ENCODE data around the gene C6orf136. TPM values are rescaled to one million over a fixed set of nuclear protein-coding genes. Genes with fewer than 3 reads are reported as not detected.
A peak's percentile ranks its signal among the peaks of the same experiment; 100 is the strongest.
"Not testable (repeated sequence)": the region's sequence is repeated elsewhere in the genome, so short reads cannot be mapped to it uniquely, and the experiment has no call there.

Gene C6orf136, protein sequence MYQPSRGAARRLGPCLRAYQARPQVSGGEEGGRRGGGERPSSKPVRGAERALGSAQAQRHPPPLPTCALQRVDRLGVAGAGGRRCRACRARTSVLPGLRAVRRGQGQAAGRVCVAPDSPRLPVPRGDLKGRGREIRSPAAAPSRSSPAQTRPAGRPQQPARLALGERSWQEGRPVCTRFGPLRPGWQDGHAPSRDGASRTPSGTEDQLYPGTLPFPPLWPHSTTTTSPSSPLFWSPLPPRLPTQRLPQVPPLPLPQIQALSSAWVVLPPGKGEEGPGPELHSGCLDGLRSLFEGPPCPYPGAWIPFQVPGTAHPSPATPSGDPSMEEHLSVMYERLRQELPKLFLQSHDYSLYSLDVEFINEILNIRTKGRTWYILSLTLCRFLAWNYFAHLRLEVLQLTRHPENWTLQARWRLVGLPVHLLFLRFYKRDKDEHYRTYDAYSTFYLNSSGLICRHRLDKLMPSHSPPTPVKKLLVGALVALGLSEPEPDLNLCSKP
- total RNA-seq: 10 to 100 TPM; 39.4 to 51.4 (median 50.9) TPM
- 13.6 TPM for total RNA-seq (2013)

DNA sequence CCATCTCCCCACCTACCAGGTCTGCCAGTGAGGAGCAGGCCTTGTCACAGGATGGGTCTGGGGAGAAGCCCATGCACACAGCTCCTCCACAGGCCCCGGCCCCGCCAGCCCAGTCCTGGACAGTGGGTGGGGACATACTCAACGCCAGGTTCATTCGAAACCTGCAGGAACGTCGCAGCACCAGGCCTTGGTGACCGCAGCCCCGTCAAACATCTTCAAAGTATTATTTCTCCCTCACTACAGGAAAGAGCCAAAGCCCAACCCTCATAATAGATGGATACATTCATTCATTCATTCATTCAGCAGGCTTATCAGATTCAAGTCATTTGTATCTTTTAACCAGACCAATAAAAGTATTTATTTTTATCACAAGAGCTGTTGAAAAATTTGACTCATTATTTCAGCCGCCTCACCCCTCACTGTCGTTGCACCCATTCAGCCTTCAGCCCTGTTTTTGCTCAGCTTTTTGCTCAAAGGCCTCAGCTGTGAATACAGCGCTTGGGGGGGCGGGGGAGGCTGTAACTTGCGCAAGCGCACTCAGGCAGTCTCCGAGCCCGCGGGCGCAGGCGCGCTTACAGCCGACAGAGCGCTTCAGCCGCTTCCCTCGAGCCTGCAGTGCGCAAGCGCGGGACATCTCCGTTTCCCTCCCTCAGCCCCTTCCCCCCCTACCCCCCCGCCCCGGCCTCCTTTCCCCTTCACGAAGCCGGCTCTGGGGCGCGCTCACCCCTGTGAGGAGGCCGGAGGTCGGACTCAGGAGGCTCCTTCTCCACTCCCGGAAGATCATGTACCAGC lies at the start of gene C6orf136:
Gene C6orf136 (plus strand): TSS at position 684 of the 792 bp plus-strand sequence. CDS start 99 bp downstream, at position 783.
- H3K4me3 Mint-ChIP-seq: peak within 1 kb of the TSS; percentile 86
- H3K36me3 Mint-ChIP-seq: no peaks in the 10 kb centered on the region
- no peaks in the 10 kb centered on the region for H3K9me3 Mint-ChIP-seq
- H3K4me3 ChIP-seq (ENCODE audit: low read length): peak within 1 kb of the TSS; percentile 96
- ATAC-seq (peak; percentile 77 to 87 (median 80)), DNase-seq (peak; percentile 85 to 99)
- intact Hi-C loops (cut with micrococcal nuclease): loop anchor here (2.0 kb wide), 3 partner anchors 30 to 74 kb away; partner anchors contain the start of genes MRPS18B, PPP1R10, PPP1R18 and TUBB
- H3K36me3 ChIP-seq (ENCODE audit: control insufficient read depth, insufficient read depth, low read length): peaks cover 11% of the 10 kb centered on the region
- H3K27ac Mint-ChIP-seq: peak within 1 kb of the TSS; percentile 82 to 83
- H3K4me1 Mint-ChIP-seq: peaks cover 15 to 24% of the 10 kb centered on the region in 2 donors
- no peaks in the 10 kb centered on the region for H3K27me3 ChIP-seq (ENCODE audit: control insufficient read depth, insufficient read depth, low read length)
- H3K27me3 Mint-ChIP-seq (ENCODE audit: low read depth in 2 of 2): no peaks in the 10 kb centered on the region
- TF ChIP-seq, protein P1, sequence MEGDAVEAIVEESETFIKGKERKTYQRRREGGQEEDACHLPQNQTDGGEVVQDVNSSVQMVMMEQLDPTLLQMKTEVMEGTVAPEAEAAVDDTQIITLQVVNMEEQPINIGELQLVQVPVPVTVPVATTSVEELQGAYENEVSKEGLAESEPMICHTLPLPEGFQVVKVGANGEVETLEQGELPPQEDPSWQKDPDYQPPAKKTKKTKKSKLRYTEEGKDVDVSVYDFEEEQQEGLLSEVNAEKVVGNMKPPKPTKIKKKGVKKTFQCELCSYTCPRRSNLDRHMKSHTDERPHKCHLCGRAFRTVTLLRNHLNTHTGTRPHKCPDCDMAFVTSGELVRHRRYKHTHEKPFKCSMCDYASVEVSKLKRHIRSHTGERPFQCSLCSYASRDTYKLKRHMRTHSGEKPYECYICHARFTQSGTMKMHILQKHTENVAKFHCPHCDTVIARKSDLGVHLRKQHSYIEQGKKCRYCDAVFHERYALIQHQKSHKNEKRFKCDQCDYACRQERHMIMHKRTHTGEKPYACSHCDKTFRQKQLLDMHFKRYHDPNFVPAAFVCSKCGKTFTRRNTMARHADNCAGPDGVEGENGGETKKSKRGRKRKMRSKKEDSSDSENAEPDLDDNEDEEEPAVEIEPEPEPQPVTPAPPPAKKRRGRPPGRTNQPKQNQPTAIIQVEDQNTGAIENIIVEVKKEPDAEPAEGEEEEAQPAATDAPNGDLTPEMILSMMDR (IDR thresholded peaks at IDR 0.05): no peak
- peaks cover 16% of the 10 kb centered on the region for H3K4me1 ChIP-seq (ENCODE audit: control insufficient read depth, insufficient read depth, low read length)
- H3K9me3 ChIP-seq (ENCODE audit: control insufficient read depth, insufficient read depth, low read length): no peaks in the 10 kb centered on the region
- peak within 1 kb of the TSS; percentile 98 for H3K27ac ChIP-seq (ENCODE audit: low read length)
- WGBS (ENCODE audit: insufficient coverage): 17% methylated on average over 35 of the region's 37 CpGs

DNA sequence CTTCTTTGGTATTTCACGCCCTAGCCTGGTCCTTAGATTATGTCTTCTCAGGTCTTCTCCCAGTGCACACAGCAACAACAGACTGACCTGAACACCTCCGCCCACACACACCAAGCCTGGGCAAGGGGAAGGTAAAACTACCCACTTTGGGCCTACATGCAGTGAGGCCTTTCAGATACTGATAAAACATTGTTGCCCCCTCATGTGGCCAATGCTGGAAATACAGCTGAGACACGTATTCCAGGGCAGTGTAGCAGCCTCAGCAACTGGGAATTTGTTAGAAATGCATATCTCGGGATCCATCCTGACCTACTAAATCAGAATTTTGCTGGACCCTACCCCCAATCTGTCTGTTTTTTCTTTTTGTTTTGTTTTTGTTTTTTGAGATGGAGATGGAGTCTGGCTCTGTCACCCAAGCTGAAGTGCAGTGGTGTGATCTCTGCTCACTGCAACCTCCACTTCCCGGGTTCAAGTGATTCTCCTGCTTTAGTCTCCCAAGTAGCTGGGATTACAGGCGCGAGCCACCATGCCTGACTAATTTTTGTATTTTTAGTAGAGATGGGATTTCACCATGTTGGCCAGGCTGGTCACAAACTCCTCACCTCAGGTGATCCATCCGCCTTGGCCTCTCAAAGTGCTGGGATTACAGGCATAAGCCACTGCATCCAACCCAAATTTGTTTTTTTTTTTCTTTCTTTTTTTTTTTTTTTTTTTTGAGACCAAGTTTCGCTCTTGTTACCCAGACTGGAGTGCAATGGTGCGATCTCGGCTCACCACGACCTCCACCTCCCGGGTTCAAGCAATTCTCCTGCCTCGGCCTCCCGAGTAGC lies 49.4 kb upstream of the C6orf136 start:
- Histone ChIP-seq H3K36me3 (ENCODE audit: control insufficient read depth, insufficient read depth, low read length) (peaks cover 39% of the 10 kb centered on the region), H3K4me1 (ENCODE audit: control insufficient read depth, insufficient read depth, low read length) (peaks cover 33% of the 10 kb centered on the region)
- not testable (repeated sequence) for H3K4me3 ChIP-seq (ENCODE audit: low read length); H3K36me3 Mint-ChIP-seq; H3K27me3 ChIP-seq (ENCODE audit: control insufficient read depth, insufficient read depth, low read length); H3K27ac ChIP-seq (ENCODE audit: low read length); H3K9me3 ChIP-seq (ENCODE audit: control insufficient read depth, insufficient read depth, low read length); H3K9me3 Mint-ChIP-seq; H3K27me3 Mint-ChIP-seq (ENCODE audit: low read depth in 2 of 2); H3K4me3 Mint-ChIP-seq
- intact Hi-C loops (cut with micrococcal nuclease): loop anchor here (1.0 kb wide), 2 partner anchors 56 to 114 kb away; no protein-coding TSS in a partner anchor
- H3K4me1 Mint-ChIP-seq: peaks cover 24 to 28% of the 10 kb centered on the region in 2 donors
- WGBS (ENCODE audit: insufficient coverage): 77% methylated on average over 14 of the region's 15 CpGs
- peak; percentile 74 to 89 for DNase-seq
- TF ChIP-seq, protein P1 (IDR thresholded peaks at IDR 0.05): peak; percentile 82
- peak; percentile 78 to 93 (median 85) for ATAC-seq
- peak overlapping the region; percentile 66 to 81 for H3K27ac Mint-ChIP-seq

DNA sequence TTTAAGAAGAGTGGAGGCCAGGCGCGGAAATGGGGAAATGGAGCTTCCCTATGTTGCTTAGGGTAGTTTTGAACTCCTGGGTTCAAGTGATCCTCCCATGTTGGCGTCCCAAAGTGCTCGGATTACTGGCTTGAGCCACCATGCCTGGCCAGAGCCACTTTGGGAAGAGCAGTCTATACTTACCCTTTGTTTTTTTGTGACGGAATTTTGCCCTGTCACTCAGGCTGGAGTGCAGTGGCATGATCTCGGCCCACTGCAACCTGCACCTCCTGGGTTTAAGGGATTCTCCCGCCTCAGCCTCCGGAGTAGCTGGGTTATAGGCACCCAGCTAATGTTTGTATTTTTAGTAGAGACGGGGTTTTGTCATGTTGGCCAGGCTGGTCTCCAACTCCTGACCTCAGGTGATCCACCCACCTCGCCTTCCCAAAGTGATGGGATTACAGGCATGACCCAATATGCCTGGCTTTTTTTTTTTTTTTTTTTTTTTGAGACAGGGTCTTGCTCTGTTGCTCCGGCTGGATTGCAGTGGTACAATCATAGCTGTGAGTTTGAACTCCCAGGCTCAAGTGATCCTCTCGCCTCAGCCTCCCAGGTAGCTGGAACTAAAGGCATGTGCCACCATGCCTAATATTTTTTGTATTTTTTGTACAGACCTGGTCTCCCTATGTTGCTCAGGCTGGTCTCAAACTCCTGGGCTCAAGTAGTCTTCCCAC lies 47.9 kb upstream of the C6orf136 start:
- Histone ChIP-seq H3K27me3 (ENCODE audit: control insufficient read depth, insufficient read depth, low read length) (no peaks in the 10 kb centered on the region), H3K36me3 (ENCODE audit: control insufficient read depth, insufficient read depth, low read length) (peaks cover 50% of the 10 kb centered on the region), H3K27ac (ENCODE audit: low read length) (no peak overlapping the region), H3K4me3 (ENCODE audit: low read length) (no peak overlapping the region), H3K9me3 (ENCODE audit: control insufficient read depth, insufficient read depth, low read length) (no peaks in the 10 kb centered on the region), H3K4me1 (ENCODE audit: control insufficient read depth, insufficient read depth, low read length) (peaks cover 33% of the 10 kb centered on the region)
- Mint-ChIP-seq H3K36me3 (peaks cover 15% of the 10 kb centered on the region), H3K27me3 (ENCODE audit: low read depth in 2 of 2) (no peaks in the 10 kb centered on the region), H3K4me3 (no peak overlapping the region), H3K27ac (no peak overlapping the region), H3K4me1 (peaks cover 36 to 37% of the 10 kb centered on the region in 2 donors), H3K9me3 (no peaks in the 10 kb centered on the region)
- TF ChIP-seq, protein P1 (IDR thresholded peaks at IDR 0.05): no peak
- ATAC-seq (no peak), DNase-seq (no peak)
- intact Hi-C loops (cut with micrococcal nuclease): no loop called here
- whole genome bisulfite sequencing (ENCODE audit: insufficient coverage): 87% methylated on average over 12 of the region's 12 CpGs
